AG09309 (cell line): ENCODE data around the gene VPS51.

Source experiments
- DNase-seq: peaks from one replicate; pipeline ENCODE4 v3.0.0-alpha.2; 2010; ENCODE audit warnings: low read depth
- H3K4me3 ChIP-seq: 2 replicates; pipeline ENCODE4 v1.5.1; 2011; ENCODE audit warnings: mild to moderate bottlenecking, low read depth, low read length, moderate library complexity; ENCODE audit not compliant: control insufficient read depth
- TF ChIP-seq, protein P1 (sequence below): IDR thresholded peaks from 2 replicates; pipeline ENCODE4 v1.5.1; 2011; ENCODE audit warnings: mild to moderate bottlenecking, low read depth, low read length, inconsistent platforms; ENCODE audit not compliant: insufficient read depth, control insufficient read depth; ENCODE audit errors: missing control alignments

Gene VPS51

DNA sequence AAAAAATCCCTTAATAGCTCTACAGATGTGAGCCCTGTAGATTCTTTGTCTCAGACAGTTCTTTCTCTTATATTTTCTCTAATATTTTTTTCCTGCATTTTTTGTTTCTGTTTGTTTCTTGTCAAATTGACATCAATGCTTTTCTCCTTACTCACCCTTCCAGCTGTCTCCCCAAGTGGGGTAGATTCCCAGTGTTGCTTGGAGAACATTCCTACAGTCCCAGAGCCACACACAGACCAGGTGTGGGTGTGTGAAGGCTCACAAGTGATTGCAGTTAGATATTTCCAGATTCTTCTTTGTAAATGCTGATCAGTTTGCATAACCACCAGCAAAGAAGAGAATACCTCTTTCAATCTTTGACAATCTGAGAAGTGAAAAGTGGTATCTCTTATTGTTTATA lies 7.5 kb downstream of the VPS51 start:
- no peak overlapping the region for H3K4me3 ChIP-seq
- no peak for DNase-seq
- TF ChIP-seq, protein P1, sequence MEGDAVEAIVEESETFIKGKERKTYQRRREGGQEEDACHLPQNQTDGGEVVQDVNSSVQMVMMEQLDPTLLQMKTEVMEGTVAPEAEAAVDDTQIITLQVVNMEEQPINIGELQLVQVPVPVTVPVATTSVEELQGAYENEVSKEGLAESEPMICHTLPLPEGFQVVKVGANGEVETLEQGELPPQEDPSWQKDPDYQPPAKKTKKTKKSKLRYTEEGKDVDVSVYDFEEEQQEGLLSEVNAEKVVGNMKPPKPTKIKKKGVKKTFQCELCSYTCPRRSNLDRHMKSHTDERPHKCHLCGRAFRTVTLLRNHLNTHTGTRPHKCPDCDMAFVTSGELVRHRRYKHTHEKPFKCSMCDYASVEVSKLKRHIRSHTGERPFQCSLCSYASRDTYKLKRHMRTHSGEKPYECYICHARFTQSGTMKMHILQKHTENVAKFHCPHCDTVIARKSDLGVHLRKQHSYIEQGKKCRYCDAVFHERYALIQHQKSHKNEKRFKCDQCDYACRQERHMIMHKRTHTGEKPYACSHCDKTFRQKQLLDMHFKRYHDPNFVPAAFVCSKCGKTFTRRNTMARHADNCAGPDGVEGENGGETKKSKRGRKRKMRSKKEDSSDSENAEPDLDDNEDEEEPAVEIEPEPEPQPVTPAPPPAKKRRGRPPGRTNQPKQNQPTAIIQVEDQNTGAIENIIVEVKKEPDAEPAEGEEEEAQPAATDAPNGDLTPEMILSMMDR: no peak

DNA sequence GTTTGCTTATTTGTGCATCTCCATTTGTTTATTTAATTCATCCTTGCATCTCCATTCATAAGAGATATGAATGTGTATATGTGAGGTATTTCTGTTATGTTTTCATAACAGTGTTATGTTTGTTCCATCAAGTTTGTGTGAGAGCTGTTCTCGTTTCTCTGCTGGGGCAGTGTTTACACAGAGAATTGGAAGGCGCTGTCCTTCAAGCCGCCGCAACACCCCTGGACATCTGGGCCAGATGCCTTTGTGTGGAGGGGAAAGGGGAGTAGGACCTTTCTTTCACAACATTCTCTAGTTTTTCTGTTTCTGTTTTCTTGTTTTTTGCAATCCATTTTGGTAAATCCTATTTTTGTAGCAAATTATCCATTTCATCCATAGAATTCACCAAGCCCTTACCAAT lies 8.6 kb downstream of the VPS51 start:
- TF ChIP-seq, protein P1: no peak
- H3K4me3 ChIP-seq: no peak overlapping the region
- DNase-seq: no peak

DNA sequence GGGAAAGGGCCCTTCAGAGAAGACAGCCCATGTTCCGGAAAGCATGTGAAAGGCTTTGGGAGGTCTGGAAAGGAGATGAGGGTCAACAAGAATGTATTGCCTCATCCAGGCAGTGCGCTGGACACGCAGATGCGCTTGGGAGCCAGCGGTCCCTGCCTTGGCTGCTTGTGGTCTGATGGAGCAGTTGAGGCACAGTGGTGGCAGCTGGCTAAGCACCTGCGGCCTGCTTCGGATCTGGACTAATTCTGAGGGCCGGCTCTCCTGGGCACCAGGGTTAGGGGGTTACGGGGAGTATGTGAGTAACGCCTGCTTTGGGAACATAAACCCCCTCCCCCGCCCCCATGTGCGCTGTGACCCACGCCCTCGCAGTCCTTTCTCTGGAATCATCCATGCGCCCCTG lies 11.1 kb downstream of the VPS51 start:
- H3K4me3 ChIP-seq: no peak overlapping the region
- DNase-seq: no peak
- TF ChIP-seq, protein P1: no peak

DNA sequence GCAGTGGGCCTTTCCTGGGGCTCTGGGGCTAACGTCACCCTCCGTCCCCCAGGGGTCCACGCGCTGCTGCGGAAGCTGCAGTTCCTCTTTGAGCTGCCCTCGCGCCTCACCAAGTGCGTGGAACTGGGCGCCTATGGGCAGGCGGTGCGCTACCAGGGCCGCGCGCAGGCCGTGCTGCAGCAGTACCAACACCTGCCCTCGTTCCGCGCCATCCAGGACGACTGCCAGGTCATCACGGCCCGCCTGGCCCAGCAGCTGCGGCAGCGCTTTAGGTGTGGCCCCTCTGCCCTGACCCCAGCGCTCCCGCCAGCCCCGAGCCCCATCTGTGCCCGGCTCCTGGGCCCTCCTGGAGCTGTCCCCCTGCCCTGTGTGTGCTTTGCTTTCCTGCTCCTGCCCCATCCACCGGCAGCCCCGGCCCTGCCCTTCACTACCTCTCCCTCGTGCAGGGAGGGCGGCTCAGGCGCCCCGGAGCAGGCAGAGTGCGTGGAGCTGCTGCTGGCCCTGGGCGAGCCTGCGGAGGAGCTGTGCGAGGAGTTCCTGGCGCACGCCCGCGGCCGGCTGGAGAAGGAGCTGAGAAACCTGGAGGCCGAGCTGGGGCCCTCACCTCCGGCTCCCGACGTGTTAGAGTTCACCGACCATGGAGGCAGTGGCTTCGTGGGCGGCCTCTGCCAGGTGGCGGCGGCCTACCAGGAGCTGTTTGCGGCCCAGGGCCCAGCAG lies 11.9 kb downstream of the VPS51 start:
- TF ChIP-seq, protein P1: no peak
- DNase-seq: no peak
- H3K4me3 ChIP-seq: no peak overlapping the region

DNA sequence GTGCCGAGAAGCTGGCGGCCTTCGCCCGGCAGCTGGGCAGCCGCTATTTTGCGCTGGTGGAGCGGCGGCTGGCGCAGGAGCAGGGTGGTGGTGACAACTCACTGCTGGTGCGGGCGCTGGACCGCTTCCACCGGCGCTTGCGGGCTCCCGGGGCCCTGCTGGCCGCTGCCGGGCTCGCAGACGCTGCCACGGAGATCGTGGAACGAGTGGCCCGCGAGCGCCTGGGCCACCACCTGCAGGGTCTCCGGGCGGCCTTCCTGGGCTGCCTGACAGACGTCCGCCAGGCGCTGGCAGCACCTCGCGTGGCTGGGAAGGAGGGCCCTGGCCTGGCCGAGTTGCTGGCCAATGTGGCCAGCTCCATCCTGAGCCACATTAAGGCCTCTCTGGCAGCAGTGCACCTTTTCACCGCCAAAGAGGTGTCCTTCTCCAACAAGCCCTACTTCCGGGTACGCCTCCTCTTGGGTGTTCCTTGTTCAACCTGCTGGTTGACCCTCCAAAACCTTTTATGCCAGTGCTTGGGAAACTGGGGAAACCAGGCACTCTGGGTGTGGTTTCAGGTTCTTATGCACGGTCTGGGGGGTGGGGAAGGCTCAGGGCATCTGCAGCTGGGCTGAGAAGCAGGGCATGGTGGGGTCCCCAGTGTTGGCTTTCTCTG lies 12.6 kb downstream of the VPS51 start:
- no peak overlapping the region for H3K4me3 ChIP-seq
- TF ChIP-seq, protein P1: no peak
- DNase-seq: no peak

DNA sequence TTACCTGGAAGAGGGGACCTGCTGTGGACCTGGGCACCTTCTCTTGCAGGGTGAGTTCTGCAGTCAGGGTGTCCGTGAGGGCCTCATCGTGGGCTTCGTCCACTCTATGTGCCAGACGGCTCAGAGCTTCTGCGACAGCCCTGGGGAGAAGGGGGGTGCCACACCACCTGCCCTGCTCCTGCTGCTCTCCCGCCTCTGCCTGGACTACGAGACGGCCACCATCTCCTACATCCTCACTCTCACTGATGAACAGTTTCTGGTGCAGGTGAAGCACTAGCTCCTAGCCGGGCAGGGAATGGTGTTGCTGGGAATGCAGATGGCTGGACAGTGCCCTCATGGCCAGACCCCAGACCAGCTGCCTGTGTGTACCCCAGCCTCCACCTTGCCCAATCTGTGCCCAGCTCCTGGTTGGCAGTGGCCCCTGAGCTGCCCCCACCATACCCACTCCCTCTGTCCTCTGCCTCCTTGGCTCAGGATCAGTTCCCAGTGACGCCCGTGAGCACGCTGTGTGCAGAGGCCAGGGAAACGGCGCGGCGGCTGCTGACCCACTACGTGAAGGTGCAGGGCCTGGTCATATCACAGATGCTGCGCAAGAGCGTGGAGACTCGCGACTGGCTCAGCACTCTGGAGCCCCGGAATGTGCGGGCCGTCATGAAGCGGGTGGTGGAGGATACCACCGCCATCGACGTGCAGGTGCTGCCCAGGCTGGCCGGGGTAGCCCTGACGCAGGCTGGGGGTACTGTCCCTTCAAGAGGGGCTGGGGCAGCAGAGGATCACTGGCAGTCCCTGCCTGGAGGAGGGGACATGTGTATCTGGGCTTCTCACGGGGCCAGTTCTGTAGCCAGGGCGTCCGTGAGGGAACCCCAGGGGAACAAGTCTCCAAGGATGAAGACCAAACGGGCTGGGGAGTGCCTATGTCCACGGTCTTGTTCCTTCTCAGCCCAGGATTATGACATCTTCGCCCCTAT lies 13.5 kb downstream of the VPS51 start:
- no peak for DNase-seq
- no peak overlapping the region for H3K4me3 ChIP-seq
- TF ChIP-seq, protein P1: no peak
